ENCODE results near the gene FBN1. TPM values are rescaled to one million over a fixed set of nuclear protein-coding genes. Genes with fewer than 3 reads are reported as not detected.

Gene FBN1
- total RNA-seq, 1 donor from 2014 or later = 22.1 TPM

DNA sequence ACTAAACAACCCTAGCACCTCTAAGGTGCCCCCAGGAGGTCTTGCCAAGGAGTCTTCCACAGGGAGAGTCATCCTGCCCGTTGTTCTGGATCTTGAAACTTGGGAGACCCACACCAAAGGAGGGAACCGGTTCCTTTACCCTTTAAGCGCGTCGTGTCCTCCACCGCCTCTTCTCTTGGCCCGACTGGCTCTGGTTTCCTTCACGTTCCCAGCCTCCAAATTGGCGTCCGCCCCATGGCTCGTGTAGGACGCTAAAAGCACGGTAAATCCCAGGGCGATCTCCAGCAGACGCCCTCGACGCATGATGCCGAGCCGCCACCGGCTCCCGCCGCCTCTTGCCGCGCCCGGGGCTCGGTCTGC lies 1.1 kb downstream of the FBN1 start:
- TF ChIP-seq CTCF (conservative IDR thresholded peaks at IDR 0.05) = no peak
- peaks cover 12% of the 10 kb centered on the region for H3K27me3 Mint-ChIP-seq (ENCODE audit: low read depth)
- H3K4me3 Mint-ChIP-seq = peak overlapping the region; percentile 87
- DNase-seq (ENCODE audit: low read depth, low spot score) = no peak
- no peak overlapping the region for H3K27ac Mint-ChIP-seq (ENCODE audit: unreplicated experiment)
- H3K36me3 Mint-ChIP-seq (ENCODE audit: low read depth) = no peaks in the 10 kb centered on the region
- no peaks in the 10 kb centered on the region for H3K9me3 Mint-ChIP-seq
- peaks cover 31% of the 10 kb centered on the region for H3K4me1 Mint-ChIP-seq

- no peak for TF ChIP-seq CTCF (conservative IDR thresholded peaks at IDR 0.05)
- Mint-ChIP-seq H3K36me3 (ENCODE audit: low read depth) (no peaks in the 10 kb centered on the region), H3K27ac (ENCODE audit: unreplicated experiment) (no peak overlapping the region), H3K27me3 (ENCODE audit: low read depth) (peaks cover 12% of the 10 kb centered on the region), H3K9me3 (no peaks in the 10 kb centered on the region), H3K4me3 (peak overlapping the region; percentile 87), H3K4me1 (peaks cover 31% of the 10 kb centered on the region)
- DNase-seq (ENCODE audit: low read depth, low spot score) = no peak
Measured at GRCh38 chr15:48643776-48644466, 1.6 kb downstream of the FBN1 start.

DNA sequence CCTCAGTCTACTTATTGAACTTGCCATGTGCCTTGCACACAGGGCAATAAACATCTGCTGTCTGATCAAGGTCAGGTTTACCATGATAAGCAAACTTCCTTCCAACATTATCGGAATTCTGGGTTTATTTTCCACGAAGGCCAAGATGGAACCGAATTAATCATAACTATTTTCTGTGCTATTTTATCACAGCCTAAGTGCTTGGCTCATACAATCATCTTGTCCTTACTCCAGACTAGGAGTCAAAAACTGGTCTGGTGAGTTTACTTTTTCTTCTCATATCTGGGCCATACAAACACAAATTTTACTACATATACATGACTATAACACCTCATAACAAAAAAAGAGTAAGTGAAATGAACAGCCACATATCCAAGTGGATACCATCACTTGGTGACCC lies 2.3 kb downstream of the FBN1 start:
- no peak for DNase-seq (ENCODE audit: low read depth, low spot score)
- peaks cover 12% of the 10 kb centered on the region for H3K27me3 Mint-ChIP-seq (ENCODE audit: low read depth)
- peaks cover 31% of the 10 kb centered on the region for H3K4me1 Mint-ChIP-seq
- no peaks in the 10 kb centered on the region for H3K9me3 Mint-ChIP-seq
- peak overlapping the region; percentile 87 for H3K4me3 Mint-ChIP-seq
- TF ChIP-seq CTCF (conservative IDR thresholded peaks at IDR 0.05) = no peak
- H3K36me3 Mint-ChIP-seq (ENCODE audit: low read depth) = no peaks in the 10 kb centered on the region
- no peak overlapping the region for H3K27ac Mint-ChIP-seq (ENCODE audit: unreplicated experiment)

GRCh38 chr15:48642795-48643194 lies 2.7 kb downstream of the FBN1 start:
- DNase-seq (ENCODE audit: low read depth, low spot score) = no peak
- H3K36me3 Mint-ChIP-seq (ENCODE audit: low read depth) = no peaks in the 10 kb centered on the region

GRCh38 chr15:48641416-48641815 lies 4.1 kb downstream of the FBN1 start:
- Mint-ChIP-seq H3K27ac (ENCODE audit: unreplicated experiment) (no peak overlapping the region), H3K4me1 (peaks cover 22% of the 10 kb centered on the region), H3K36me3 (ENCODE audit: low read depth) (peaks cover 4% of the 10 kb centered on the region), H3K9me3 (peaks cover 3% of the 10 kb centered on the region), H3K4me3 (peak overlapping the region; percentile 41), H3K27me3 (ENCODE audit: low read depth) (peaks cover 10% of the 10 kb centered on the region)
- TF ChIP-seq CTCF (conservative IDR thresholded peaks at IDR 0.05) = no peak
- DNase-seq (ENCODE audit: low read depth, low spot score) = no peak

More at GRCh38 chr15:48642795-48643194, 2.7 kb downstream of the FBN1 start:
- no peak for TF ChIP-seq CTCF (conservative IDR thresholded peaks at IDR 0.05)
- Mint-ChIP-seq H3K4me1 (peaks cover 31% of the 10 kb centered on the region), H3K4me3 (peak overlapping the region; percentile 87), H3K27ac (ENCODE audit: unreplicated experiment) (no peak overlapping the region), H3K9me3 (no peaks in the 10 kb centered on the region), H3K27me3 (ENCODE audit: low read depth) (peaks cover 12% of the 10 kb centered on the region)
